NCI-H460 (cell line): ENCODE results near the gene RAMACL. TPM values are rescaled to one million over a fixed set of nuclear protein-coding genes. Genes with fewer than 3 reads are reported as not detected.
"Not testable (repeated sequence)": the region's sequence is repeated elsewhere in the genome, so short reads cannot be mapped to it uniquely, and the experiment has no call there.

Experiments used
- DNase-seq: peaks from one replicate; pipeline ENCODE4 v3.0.0-alpha.2; 2016; ENCODE audit warnings: low read depth; ENCODE audit errors: extremely low read depth
- total RNA-seq: library from RNA; depleted of rRNA; stranded (reverse); fragments of >200 nt; shearing (Covaris generic); gene quantifications from 2 replicates; pipeline ENCODE4 v1.2.3, GENCODE V29; 2014; rRNA removed

The RAMACL gene
- total RNA-seq, 1 experiment from 2014 or later = 0.17 TPM

DNA sequence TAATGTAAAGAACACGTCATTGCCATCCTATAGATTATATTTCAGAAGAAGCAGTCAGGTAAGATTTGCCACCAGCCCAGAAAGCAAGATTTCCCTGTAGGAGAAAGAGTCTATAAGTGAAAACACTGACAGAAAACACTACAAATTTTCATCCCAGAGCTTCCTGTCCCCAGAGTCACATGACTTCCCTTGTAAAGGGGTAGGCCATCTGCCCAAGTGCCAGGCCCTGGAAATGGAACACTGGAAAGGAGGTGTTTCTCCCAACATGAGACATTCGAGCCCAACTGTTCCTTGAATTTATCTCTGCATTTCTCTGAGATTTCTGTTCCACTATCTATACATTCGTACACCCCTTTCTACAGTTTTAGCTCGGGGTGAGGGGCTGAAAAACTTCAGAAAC lies 46.9 kb downstream of the RAMACL start:
- DNase-seq = no peak

DNA sequence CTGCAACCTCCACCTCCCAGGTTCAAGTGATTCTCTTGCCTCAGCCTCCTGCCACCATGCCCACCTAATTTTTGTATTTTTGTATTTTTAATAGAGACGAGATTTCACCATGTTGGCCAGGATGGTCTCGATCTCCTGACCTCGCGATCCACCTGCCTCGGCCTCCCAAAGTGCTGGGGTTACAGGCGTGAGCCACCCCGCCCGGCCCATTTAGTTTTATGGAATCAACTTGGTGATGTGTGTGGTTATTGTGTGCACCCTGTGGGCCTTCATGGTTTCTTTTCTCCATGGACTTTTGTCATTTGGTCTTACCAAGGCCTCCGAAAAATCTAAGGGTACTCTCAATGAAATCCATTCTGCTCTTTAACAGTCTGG lies 47.5 kb downstream of the RAMACL start:
- not testable (repeated sequence) for DNase-seq

DNA sequence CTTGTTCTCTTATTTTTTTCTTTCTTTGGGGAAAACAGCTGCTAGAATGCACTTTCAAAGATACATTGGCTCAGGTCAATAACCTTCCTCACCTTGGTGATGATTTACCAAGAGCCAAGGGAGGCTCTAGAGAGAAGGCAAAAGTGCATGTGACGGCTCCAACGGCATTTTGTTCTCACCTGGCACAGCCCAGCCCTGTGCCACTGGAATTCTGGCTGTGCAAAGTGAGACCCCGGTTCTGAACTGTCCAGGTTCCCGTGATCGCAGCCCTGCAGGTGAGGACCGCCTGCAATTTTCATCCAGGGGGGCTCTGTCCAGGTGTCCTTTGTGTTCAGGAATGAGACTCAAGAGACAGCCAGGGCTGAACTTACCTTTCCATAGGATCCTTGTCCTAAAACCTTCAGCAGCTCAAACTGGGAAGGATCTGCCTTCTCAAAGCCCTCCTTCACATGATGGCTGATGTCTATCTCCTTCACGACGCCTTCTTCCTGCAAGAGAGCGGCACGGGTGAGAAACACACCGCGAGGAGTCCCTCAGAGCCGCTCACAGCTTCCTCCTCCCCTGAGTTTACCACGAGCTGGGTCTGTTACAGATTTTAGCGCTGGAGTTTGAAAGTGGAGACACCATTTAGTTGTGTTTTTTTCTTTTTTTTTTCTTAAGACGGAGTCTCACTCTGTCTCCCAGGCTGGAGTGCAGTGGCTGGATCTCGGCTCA lies 48.0 kb downstream of the RAMACL start:
- DNase-seq = no peak

DNA sequence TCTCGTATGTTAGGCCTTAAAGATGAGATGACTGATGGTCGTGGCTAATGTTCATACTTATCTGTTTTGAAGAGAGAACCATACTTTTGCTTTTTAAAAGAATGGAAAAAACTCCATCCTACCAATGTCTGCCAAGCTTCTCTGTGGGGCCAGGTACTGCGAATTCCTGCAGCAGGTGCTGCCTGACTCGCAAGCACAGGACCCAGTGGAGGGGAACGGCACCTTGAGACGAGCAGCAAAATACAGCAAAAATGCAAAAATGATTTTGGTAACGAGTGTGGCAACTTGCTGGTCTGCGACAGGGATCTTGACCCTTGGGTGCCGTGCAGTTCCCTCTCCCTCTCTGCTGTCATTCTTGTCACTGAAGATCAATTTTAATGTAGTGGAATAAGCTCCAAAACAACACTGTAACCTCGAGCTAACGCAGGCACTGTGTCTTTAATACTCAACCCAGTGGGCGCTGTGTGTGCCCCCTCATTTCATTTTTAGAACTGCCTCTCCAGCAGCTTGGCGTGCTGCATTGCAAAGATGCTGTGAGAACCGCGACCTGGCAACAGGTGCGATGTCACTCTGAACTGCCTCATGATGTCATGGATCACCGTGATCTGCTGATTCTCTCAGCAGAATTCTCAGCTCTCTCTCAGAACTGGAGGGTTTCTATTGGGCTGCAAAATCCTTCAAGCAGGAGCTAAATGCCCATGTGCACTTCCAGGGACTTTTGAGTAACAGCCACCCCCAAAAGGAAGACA lies 51.6 kb downstream of the RAMACL start:
- no peak for DNase-seq

DNA sequence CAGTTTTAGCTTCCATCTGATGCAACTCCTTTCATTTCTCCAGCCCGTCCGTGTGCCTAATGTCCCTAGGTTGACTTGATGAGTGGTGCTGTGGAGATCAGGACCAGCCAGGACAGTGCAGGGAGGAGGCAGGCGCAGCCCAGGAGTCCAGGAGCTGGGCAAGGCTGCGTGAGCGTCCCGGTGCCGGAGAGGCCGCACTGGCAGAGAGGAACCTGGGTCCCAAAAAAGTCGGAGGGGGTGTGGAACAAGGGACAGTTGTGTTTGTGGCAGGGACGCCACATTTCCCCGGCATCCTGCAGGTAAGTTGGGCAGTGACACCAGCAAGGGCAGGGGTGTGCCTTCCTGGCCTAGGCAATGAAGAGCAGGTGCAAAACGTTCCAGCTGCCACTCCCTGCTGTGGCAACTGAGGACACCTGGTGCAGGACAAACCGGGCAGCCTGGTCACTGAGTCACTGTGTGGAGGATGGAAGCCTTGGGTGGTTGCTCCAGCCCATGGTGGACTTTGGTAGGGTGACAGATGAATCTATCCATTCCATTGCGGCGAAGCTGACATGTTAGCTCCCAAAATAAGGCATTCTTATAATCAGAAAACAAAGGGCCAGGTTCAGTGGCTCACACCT lies 53.2 kb downstream of the RAMACL start:
- DNase-seq = no peak

Other genes starting within 250 kb of the RAMACL start
- 42.2 and 50.7 TPM in 2 replicates for gene SFT2D1, start 244.1 kb downstream of the RAMACL start, total RNA-seq
- 21.6 and 22.8 TPM in 2 replicates for gene MPC1, start 203.7 kb downstream of the RAMACL start, total RNA-seq
- 6.5 and 6.7 TPM in 2 replicates for gene RPS6KA2, start 40.6 kb upstream of the RAMACL start, total RNA-seq